GM21390 (cell line): ENCODE data around the gene CCL8.

Experiments used
- ATAC-seq: cut with Tn5 transposase; IDR thresholded peaks from one replicate; pipeline ENCODE4 v1.9.1; 2021; ENCODE audit not compliant: unreplicated experiment

The CCL8 gene

GRCh38 chr17:34319039-34319483 lies at the start of gene CCL8:
TSS of gene CCL8 (plus strand) at chr17:34319435. CDS start at chr17:34319502, 67 bp downstream.
- ATAC-seq: no peak

- no peak for ATAC-seq
Observed at GRCh38 chr17:34269969-34270368, 49.3 kb upstream of the CCL8 start, which contains the start of gene CCL7. TSS of gene CCL7 (plus strand) at chr17:34270221. CDS start at chr17:34270291, 70 bp downstream.

GRCh38 chr17:34275881-34276280 lies 43.4 kb upstream of the CCL8 start:
- no peak for ATAC-seq

GRCh38 chr17:34276826-34277225 lies 42.4 kb upstream of the CCL8 start:
- ATAC-seq: no peak

GRCh38 chr17:34283571-34283970 lies 35.7 kb upstream of the CCL8 start:
- ATAC-seq: no peak

- ATAC-seq: no peak
Observed at GRCh38 chr17:34285286-34285792, 33.9 kb upstream of the CCL8 start, which contains the start of gene CCL11. TSS of gene CCL11 (plus strand) at chr17:34285742. CDS start at chr17:34285809, 67 bp downstream.

GRCh38 chr17:34287875-34288274 lies 31.4 kb upstream of the CCL8 start:
- ATAC-seq: no peak

GRCh38 chr17:34290586-34290985 lies 28.6 kb upstream of the CCL8 start:
- ATAC-seq: no peak

GRCh38 chr17:34291721-34292348 lies 27.4 kb upstream of the CCL8 start:
- no peak for ATAC-seq

- no peak for ATAC-seq
Observed at GRCh38 chr17:34299027-34299426, 20.2 kb upstream of the CCL8 start.

- ATAC-seq: no peak
Observed at GRCh38 chr17:34299956-34300577, 19.2 kb upstream of the CCL8 start.

GRCh38 chr17:34300652-34301370 lies 18.4 kb upstream of the CCL8 start:
- ATAC-seq: no peak

GRCh38 chr17:34301986-34302385 lies 17.2 kb upstream of the CCL8 start:
- no peak for ATAC-seq

- no peak for ATAC-seq
Observed at GRCh38 chr17:34302636-34303035, 16.6 kb upstream of the CCL8 start.

GRCh38 chr17:34303606-34304005 lies 15.6 kb upstream of the CCL8 start:
- no peak for ATAC-seq

- ATAC-seq: no peak
Observed at GRCh38 chr17:34305061-34305460, 14.2 kb upstream of the CCL8 start.

GRCh38 chr17:34305606-34306005 lies 13.6 kb upstream of the CCL8 start:
- no peak for ATAC-seq

- no peak for ATAC-seq
Observed at GRCh38 chr17:34306466-34306865, 12.8 kb upstream of the CCL8 start.

- ATAC-seq: no peak
Observed at GRCh38 chr17:34307110-34307509, 12.1 kb upstream of the CCL8 start.

- ATAC-seq: no peak
Observed at GRCh38 chr17:34308371-34308770, 10.9 kb upstream of the CCL8 start.

- ATAC-seq: no peak
Observed at GRCh38 chr17:34311291-34311690, 7.9 kb upstream of the CCL8 start.

GRCh38 chr17:34312080-34312479 lies 7.2 kb upstream of the CCL8 start:
- ATAC-seq: no peak
